ENCODE measurements around the gene PLCB4.

DNA sequence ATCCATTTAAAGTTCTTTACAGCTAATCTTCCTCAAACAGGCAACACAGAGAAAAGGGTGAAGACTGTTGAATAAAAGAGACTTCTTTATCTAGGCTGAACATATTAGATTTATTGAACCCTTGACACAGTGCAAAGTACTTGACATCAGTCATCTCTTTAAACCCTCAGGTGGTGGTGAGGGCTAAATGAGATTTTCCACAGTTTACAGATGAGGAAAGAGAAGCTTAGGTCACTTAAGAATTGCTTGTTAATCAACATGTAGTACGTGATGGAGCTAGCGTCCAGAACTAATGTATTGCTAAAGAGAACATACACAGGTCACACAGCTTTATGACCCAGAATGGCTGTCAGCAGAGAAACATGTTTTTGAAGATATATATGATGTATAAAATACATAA is 252.1 kb downstream of the PLCB4 start:
- TF ChIP-seq CTCF (conservative IDR thresholded peaks at IDR 0.05; ENCODE audit: low read depth in 2 of 2) (no peak), EZH2 (IDR thresholded peaks at IDR 0.05; ENCODE audit: low read depth, unreplicated experiment) (no peak), EZH2phosphoT487 (IDR thresholded peaks at IDR 0.05; ENCODE audit: unreplicated experiment) (no peak), JUNB (IDR thresholded peaks at IDR 0.05; ENCODE audit: unreplicated experiment) (no peak), POLR2AphosphoS5 (IDR thresholded peaks at IDR 0.05; ENCODE audit: low read depth) (no peak), CREB1 (CRISPR knock-in tag; IDR thresholded peaks at IDR 0.05; ENCODE audit: low read depth) (no peak), ETS1 (IDR thresholded peaks at IDR 0.05) (no peak), STAT1 (IDR thresholded peaks at IDR 0.05; ENCODE audit: unreplicated experiment) (no peak), ZNF462 (CRISPR knock-in tag; IDR thresholded peaks at IDR 0.05) (no peak)
- TF ChIP-seq, protein P1, sequence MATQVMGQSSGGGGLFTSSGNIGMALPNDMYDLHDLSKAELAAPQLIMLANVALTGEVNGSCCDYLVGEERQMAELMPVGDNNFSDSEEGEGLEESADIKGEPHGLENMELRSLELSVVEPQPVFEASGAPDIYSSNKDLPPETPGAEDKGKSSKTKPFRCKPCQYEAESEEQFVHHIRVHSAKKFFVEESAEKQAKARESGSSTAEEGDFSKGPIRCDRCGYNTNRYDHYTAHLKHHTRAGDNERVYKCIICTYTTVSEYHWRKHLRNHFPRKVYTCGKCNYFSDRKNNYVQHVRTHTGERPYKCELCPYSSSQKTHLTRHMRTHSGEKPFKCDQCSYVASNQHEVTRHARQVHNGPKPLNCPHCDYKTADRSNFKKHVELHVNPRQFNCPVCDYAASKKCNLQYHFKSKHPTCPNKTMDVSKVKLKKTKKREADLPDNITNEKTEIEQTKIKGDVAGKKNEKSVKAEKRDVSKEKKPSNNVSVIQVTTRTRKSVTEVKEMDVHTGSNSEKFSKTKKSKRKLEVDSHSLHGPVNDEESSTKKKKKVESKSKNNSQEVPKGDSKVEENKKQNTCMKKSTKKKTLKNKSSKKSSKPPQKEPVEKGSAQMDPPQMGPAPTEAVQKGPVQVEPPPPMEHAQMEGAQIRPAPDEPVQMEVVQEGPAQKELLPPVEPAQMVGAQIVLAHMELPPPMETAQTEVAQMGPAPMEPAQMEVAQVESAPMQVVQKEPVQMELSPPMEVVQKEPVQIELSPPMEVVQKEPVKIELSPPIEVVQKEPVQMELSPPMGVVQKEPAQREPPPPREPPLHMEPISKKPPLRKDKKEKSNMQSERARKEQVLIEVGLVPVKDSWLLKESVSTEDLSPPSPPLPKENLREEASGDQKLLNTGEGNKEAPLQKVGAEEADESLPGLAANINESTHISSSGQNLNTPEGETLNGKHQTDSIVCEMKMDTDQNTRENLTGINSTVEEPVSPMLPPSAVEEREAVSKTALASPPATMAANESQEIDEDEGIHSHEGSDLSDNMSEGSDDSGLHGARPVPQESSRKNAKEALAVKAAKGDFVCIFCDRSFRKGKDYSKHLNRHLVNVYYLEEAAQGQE (IDR thresholded peaks at IDR 0.05; ENCODE audit: unreplicated experiment): no peak

Measured in GM23338 (cell line).